ENCODE data around the gene CATSPER1.

GRCh38 chr11:66056501-66056900 lies 30.2 kb upstream of the CATSPER1 start:
- no peak for TF ChIP-seq CTCF (IDR thresholded peaks at IDR 0.05)
- TF ChIP-seq POLR2AphosphoS5 (IDR thresholded peaks at IDR 0.05): no peak
- TF ChIP-seq POLR2A (IDR thresholded peaks at IDR 0.05): no peak

Data from gastroesophageal sphincter (tissue), 3 donors.